ENCODE measurements around the gene COLEC12.

Gene COLEC12

GRCh38 chr18:500632-501405 is at the start of gene COLEC12:
Gene COLEC12, minus strand, starts transcription at chr18:500701. Its CDS starts 187 bp downstream, at chr18:500514.
- no peak for DNase-seq

GRCh38 chr18:549967-550366 is 49.5 kb upstream of the COLEC12 start:
- DNase-seq, result no peak

GRCh38 chr18:543447-544078 is 43.1 kb upstream of the COLEC12 start:
- no peak for DNase-seq

- DNase-seq, result no peak
Measured at GRCh38 chr18:533995-534601, 33.6 kb upstream of the COLEC12 start.

GRCh38 chr18:532632-533031 is 32.1 kb upstream of the COLEC12 start:
- DNase-seq, result no peak

- no peak for DNase-seq
Measured at GRCh38 chr18:532018-532417, 31.5 kb upstream of the COLEC12 start.

- no peak for DNase-seq
Measured at GRCh38 chr18:527146-527545, 26.6 kb upstream of the COLEC12 start.

GRCh38 chr18:526681-527080 is 26.2 kb upstream of the COLEC12 start:
- no peak for DNase-seq

GRCh38 chr18:525036-525797 is 24.7 kb upstream of the COLEC12 start:
- peak; percentile 10 for DNase-seq

GRCh38 chr18:524466-524865 is 24.0 kb upstream of the COLEC12 start:
- peak; percentile 27 for DNase-seq

- DNase-seq, result no peak
Measured at GRCh38 chr18:523561-523960, 23.1 kb upstream of the COLEC12 start.

- peak; percentile 80 for DNase-seq
Measured at GRCh38 chr18:519019-519879, 18.7 kb upstream of the COLEC12 start.

- no peak for DNase-seq
Measured at GRCh38 chr18:518081-518480, 17.6 kb upstream of the COLEC12 start.

- no peak for DNase-seq
Measured at GRCh38 chr18:515838-516237, 15.3 kb upstream of the COLEC12 start.

GRCh38 chr18:515156-515815 is 14.8 kb upstream of the COLEC12 start:
- no peak for DNase-seq

- no peak for DNase-seq
Measured at GRCh38 chr18:513826-514530, 13.5 kb upstream of the COLEC12 start.

- no peak for DNase-seq
Measured at GRCh38 chr18:512957-513356, 12.5 kb upstream of the COLEC12 start.

GRCh38 chr18:508835-509234 is 8.3 kb upstream of the COLEC12 start:
- no peak for DNase-seq

GRCh38 chr18:507636-508035 is 7.1 kb upstream of the COLEC12 start:
- DNase-seq, result no peak

GRCh38 chr18:506801-507200 is 6.3 kb upstream of the COLEC12 start:
- no peak for DNase-seq

- no peak for DNase-seq
Measured at GRCh38 chr18:506264-506663, 5.8 kb upstream of the COLEC12 start.

Measured in inflammatory macrophage treated with lipopolysaccharide for 4 hours (primary cell).